IMR-90 (cell line): ENCODE measurements around the gene ANKRD30A. TPM values are rescaled to one million over a fixed set of nuclear protein-coding genes. Genes with fewer than 3 reads are reported as not detected.

Experiments used
- ATAC-seq: fragments of 200-7000 bp; cut with Tn5 transposase; 2 replicates; pipeline ENCODE4 v1.9.1; 2020; ENCODE audit warnings: low read depth, mild to moderate bottlenecking, moderate library complexity
- BruUV-seq: library from RNA; stranded (reverse); fragments of 400-500 nt; replicated peaks from 2 replicates; lab custom pipeline; 2021; lab: Mats Ljungman, UMichigan
- CTCF ChIA-PET: fragments of 300-600 bp; formaldehyde crosslinking; extraction: SDS; loops from one replicate; lab custom pipeline; 2021; ENCODE audit warnings: antibody characterized with exemption; lab: Yijun Ruan, JAX
- POLR2A ChIA-PET: fragments of 300-600 bp; sonication (Branson Sonifier 250); formaldehyde crosslinking; loops from one replicate; lab custom pipeline; 2022; ENCODE audit warnings: antibody characterized with exemption; ENCODE audit not compliant: unreplicated experiment; lab: Charles Lee
- DNase-seq: peaks from one replicate; pipeline ENCODE4 v3.0.0; 2013
- H2AFZ ChIP-seq: replicated peaks from 2 replicates; pipeline ENCODE3; 2013; ENCODE audit warnings: low read length, mild to moderate bottlenecking; ENCODE audit not compliant: poor library complexity
- H2AK5ac ChIP-seq: 2 replicates; pipeline ENCODE4 v1.6.1; 2013; ENCODE audit warnings: low read depth, low read length, inconsistent platforms
- H2AK9ac ChIP-seq: replicated peaks from 2 replicates; pipeline ENCODE3; 2013; ENCODE audit warnings: mild to moderate bottlenecking, low read depth, low read length, moderate library complexity; ENCODE audit not compliant: poor library complexity
- H2BK120ac ChIP-seq: 2 replicates; pipeline ENCODE4 v1.6.1; 2013; ENCODE audit warnings: low read depth, low read length, inconsistent platforms
- H2BK15ac ChIP-seq: 3 replicates; pipeline ENCODE4 v1.6.1; 2013; ENCODE audit warnings: low read depth, low read length, inconsistent platforms
- H2BK20ac ChIP-seq: 2 replicates; pipeline ENCODE4 v1.6.1; 2013; ENCODE audit warnings: low read depth, mild to moderate bottlenecking, inconsistent platforms, low read length, moderate library complexity
- H2BK5ac ChIP-seq: 2 replicates; pipeline ENCODE4 v1.6.1; 2013; ENCODE audit warnings: mild to moderate bottlenecking, low read depth, low read length, inconsistent platforms; ENCODE audit not compliant: poor library complexity, severe bottlenecking
- H3K14ac ChIP-seq: replicated peaks from 2 replicates; pipeline ENCODE4 v1.6.1; 2013; ENCODE audit warnings: low read depth, low read length, inconsistent platforms
- H3K18ac ChIP-seq: 2 replicates; pipeline ENCODE4 v1.6.1; 2013; ENCODE audit warnings: low read depth, low read length, control low read depth
- H3K23ac ChIP-seq: 2 replicates; pipeline ENCODE4 v1.6.1; 2013; ENCODE audit warnings: low read depth, low read length, inconsistent platforms
- H3K27ac ChIP-seq: 2 replicates; pipeline ENCODE4 v1.5.1; 2013; ENCODE audit warnings: mild to moderate bottlenecking, control low read depth, low read length; ENCODE audit not compliant: insufficient read depth
- H3K27me3 ChIP-seq: 2 replicates; pipeline ENCODE4 v1.6.1; 2013; ENCODE audit warnings: low read length; ENCODE audit not compliant: control insufficient read depth, insufficient read depth
- H3K36me3 ChIP-seq: 2 replicates; pipeline ENCODE4 v1.6.1; 2013; ENCODE audit warnings: low read length, mixed read lengths; ENCODE audit not compliant: control insufficient read depth, insufficient read depth
- H3K4ac ChIP-seq: 2 replicates; pipeline ENCODE4 v1.6.1; 2013; ENCODE audit warnings: low read depth, low read length, inconsistent platforms
- H3K4me1 ChIP-seq: 2 replicates; pipeline ENCODE4 v1.6.1; 2013; ENCODE audit warnings: low read length, mixed read lengths; ENCODE audit not compliant: control insufficient read depth, insufficient read depth
- H3K4me2 ChIP-seq: 2 replicates; pipeline ENCODE4 v1.6.1; 2013; ENCODE audit warnings: low read depth, mild to moderate bottlenecking, control low read depth, low read length, moderate library complexity
- H3K4me3 ChIP-seq: 2 replicates; pipeline ENCODE4 v1.5.1; 2013; ENCODE audit warnings: low read depth, mild to moderate bottlenecking, control low read depth, low read length, moderate library complexity; ENCODE audit not compliant: insufficient read depth
- H3K56ac ChIP-seq: 2 replicates; pipeline ENCODE4 v1.6.1; 2013; ENCODE audit warnings: low read length, inconsistent platforms; ENCODE audit not compliant: insufficient read depth; ENCODE audit errors: extremely low read depth
- H3K79me1 ChIP-seq, 2 experiments: 2 replicates each; pipeline ENCODE4 v1.6.1; 2013; ENCODE audit warnings: low read length in 2 of 2, inconsistent platforms in 1 of 2, low read depth in 1 of 2
- H3K9ac ChIP-seq: 2 replicates; pipeline ENCODE4 v1.6.1; 2013; ENCODE audit warnings: low read depth, low read length, control low read depth
- H3K9me1 ChIP-seq: 2 replicates; pipeline ENCODE4 v1.6.1; 2013; ENCODE audit warnings: low read length, inconsistent platforms; ENCODE audit not compliant: insufficient read depth
- H3K9me3 ChIP-seq: 2 replicates; pipeline ENCODE4 v1.6.1; 2013; ENCODE audit warnings: low read length; ENCODE audit not compliant: control insufficient read depth, insufficient read depth
- H4K20me1 ChIP-seq: 2 replicates; pipeline ENCODE4 v1.6.1; 2013; ENCODE audit warnings: low read length, inconsistent platforms; ENCODE audit not compliant: insufficient read depth
- H4K5ac ChIP-seq: 2 replicates; pipeline ENCODE4 v1.6.1; 2013; ENCODE audit warnings: mild to moderate bottlenecking, low read depth, low read length, control low read depth
- H4K8ac ChIP-seq, 2 experiments: 2 replicates each; pipeline ENCODE4 v1.6.1; 2013; ENCODE audit warnings: low read depth in 2 of 2, low read length in 2 of 2, control low read depth in 1 of 2, inconsistent platforms in 1 of 2
- H4K91ac ChIP-seq: 2 replicates; pipeline ENCODE4 v1.6.1; 2013; ENCODE audit warnings: low read depth, low read length, inconsistent platforms; ENCODE audit not compliant: insufficient read depth
- BHLHE40 ChIP-seq: fragments of 150-350 bp; IDR thresholded peaks from 2 replicates; pipeline ENCODE4 v1.6.1; 2016; ENCODE audit warnings: mild to moderate bottlenecking, low read depth, low read length
- CHD1 ChIP-seq: IDR thresholded peaks from 2 replicates; pipeline ENCODE4 v1.6.1; 2012; ENCODE audit warnings: low read depth, low read length, improper control_type of control experiment
- FOS ChIP-seq: fragments of 150-350 bp; IDR thresholded peaks from 2 replicates; pipeline ENCODE4 v1.6.1; 2016; ENCODE audit warnings: low read depth, low read length
- MAFK ChIP-seq: IDR thresholded peaks from 2 replicates; pipeline ENCODE4 v1.6.1; 2012; ENCODE audit warnings: low read depth, low read length, improper control_type of control experiment
- MAZ ChIP-seq: IDR thresholded peaks from 2 replicates; pipeline ENCODE4 v1.6.1; 2012; ENCODE audit warnings: low read depth, mild to moderate bottlenecking, low read length, improper control_type of control experiment, moderate library complexity, borderline replicate concordance
- MXI1 ChIP-seq: IDR thresholded peaks from 2 replicates; pipeline ENCODE4 v1.6.1; 2012; ENCODE audit warnings: low read depth, mild to moderate bottlenecking, low read length, moderate library complexity, borderline replicate concordance
- NFE2L2 ChIP-seq: fragments of 150-350 bp; IDR thresholded peaks from 2 replicates; pipeline ENCODE4 v1.6.1; 2016; ENCODE audit warnings: low read depth, mild to moderate bottlenecking, low read length
- POLR2A ChIP-seq: IDR thresholded peaks from 2 replicates; pipeline ENCODE4 v1.6.1; 2012; ENCODE audit warnings: mild to moderate bottlenecking, low read depth, low read length
- RCOR1 ChIP-seq: IDR thresholded peaks from 2 replicates; pipeline ENCODE4 v1.6.1; 2012; ENCODE audit warnings: mild to moderate bottlenecking, low read length, improper control_type of control experiment; ENCODE audit not compliant: insufficient replicate concordance
- SMC3 ChIP-seq: fragments of 150-350 bp; IDR thresholded peaks from 2 replicates; pipeline ENCODE4 v1.6.1; 2016; ENCODE audit warnings: low read depth, mild to moderate bottlenecking, antibody characterized with exemption, low read length, moderate library complexity
- WGBS, 2 experiments: methylation state at CpG; one replicate each; pipeline versions ENCODE4 v1.1.5 to v1.1.7; 2013; ENCODE audit warnings: missing lambda C conversion rate in 2 of 2; ENCODE audit not compliant: insufficient read length in 1 of 2; ENCODE audit errors: extremely low coverage in 2 of 2; 5-methylcytosine and 5-hydroxymethylcytosine counted together
- dilution Hi-C: fragments of 300-500 bp; cut with HindIII; formaldehyde crosslinking; loops from one replicate; pipeline ENCODE4 v1.14.3; 2018; ENCODE audit warnings: low sequenced_read_pairs; ENCODE audit not compliant: unreplicated experiment
- in situ Hi-C: fragments of 300-500 bp; cut with MboI; formaldehyde crosslinking; loops from 3 replicates; pipeline ENCODE4 v1.14.3; 2019; ENCODE audit warnings: low sequenced_read_pairs, inconsistent platforms, mixed read lengths
- intact Hi-C: fragments of 100-400 bp; cut with micrococcal nuclease; formaldehyde crosslinking; loops from 2 replicates; pipeline ENCODE4 v1.10.0; 2022
- polyA plus RNA-seq, 3 experiments: library from polyadenylated mRNA; depleted of rRNA; stranded (reverse); fragments of >200 nt; gene quantifications; 2 replicates each; pipeline ENCODE4 v1.2.3, GENCODE V29; 2012; ENCODE audit warnings: low replicate concordance in 1 of 3
- total RNA-seq: library from RNA; depleted of rRNA; stranded (reverse); fragments of >200 nt; gene quantifications from 2 replicates; pipeline ENCODE4 v1.2.3, GENCODE V29; 2012
- TF ChIP-seq, protein P1 (sequence below): fragments of 150-350 bp; IDR thresholded peaks from 2 replicates; pipeline ENCODE4 v1.6.1; 2016; ENCODE audit warnings: low read depth, mild to moderate bottlenecking, low read length, moderate library complexity, borderline replicate concordance
- TF ChIP-seq, protein P2 (sequence below): fragments of 150-350 bp; IDR thresholded peaks from 2 replicates; pipeline ENCODE4 v1.6.1; 2017; ENCODE audit warnings: mild to moderate bottlenecking, antibody characterized with exemption, low read length, low read depth

The ANKRD30A gene
- total and polyA plus RNA-seq, 2 of the 4 experiments (the other 2 are of a cell fraction) = not detected

DNA sequence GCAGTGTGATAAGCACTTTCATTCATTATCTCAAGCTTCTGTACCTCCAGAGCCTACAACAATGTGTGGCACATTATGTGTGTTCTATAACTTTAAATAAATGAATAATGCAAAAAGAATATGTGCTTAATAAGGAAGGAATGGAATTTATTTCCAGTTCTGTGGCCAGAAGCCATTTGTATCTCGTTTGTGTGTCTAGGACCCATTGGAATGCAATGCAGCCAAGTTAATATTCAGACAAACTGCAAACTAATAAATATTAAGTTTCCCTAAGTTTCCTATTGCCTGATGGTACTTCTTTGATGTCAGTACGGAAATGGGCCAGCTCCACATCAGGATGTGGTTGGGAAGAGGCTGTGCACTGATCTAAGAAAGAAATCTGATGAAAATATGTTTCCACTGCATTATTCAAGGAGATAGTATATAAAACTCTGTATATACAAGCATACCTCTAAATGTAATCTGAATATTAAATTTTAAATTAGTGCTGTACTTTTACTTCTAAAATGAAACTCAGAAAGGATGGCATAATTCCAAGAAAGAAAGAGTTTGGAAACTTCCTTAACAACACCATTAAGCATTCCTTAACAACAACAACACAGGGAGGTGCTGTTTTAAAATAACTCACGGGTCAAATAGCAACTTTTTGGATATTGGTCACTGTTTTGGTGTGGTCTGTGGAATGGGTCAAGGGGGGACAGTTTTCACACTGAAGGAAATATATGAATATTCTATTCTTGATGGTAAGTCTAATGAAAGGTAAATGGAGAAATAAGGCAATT lies 29.4 kb upstream of the ANKRD30A start:
- ChIA-PET POLR2A (no interaction called here), CTCF (no interaction called here)
- no TSS peak for BruUV-seq
- no peak overlapping the region for H3K18ac ChIP-seq
- TF ChIP-seq MAZ (no peak), BHLHE40 (no peak), NFE2L2 (no peak), CHD1 (no peak), RCOR1 (no peak), MXI1 (no peak), FOS (no peak), POLR2A (no peak), SMC3 (no peak), MAFK (no peak)
- TF ChIP-seq, protein P1, sequence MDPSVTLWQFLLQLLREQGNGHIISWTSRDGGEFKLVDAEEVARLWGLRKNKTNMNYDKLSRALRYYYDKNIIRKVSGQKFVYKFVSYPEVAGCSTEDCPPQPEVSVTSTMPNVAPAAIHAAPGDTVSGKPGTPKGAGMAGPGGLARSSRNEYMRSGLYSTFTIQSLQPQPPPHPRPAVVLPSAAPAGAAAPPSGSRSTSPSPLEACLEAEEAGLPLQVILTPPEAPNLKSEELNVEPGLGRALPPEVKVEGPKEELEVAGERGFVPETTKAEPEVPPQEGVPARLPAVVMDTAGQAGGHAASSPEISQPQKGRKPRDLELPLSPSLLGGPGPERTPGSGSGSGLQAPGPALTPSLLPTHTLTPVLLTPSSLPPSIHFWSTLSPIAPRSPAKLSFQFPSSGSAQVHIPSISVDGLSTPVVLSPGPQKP = no peak
- TF ChIP-seq, protein P2, sequence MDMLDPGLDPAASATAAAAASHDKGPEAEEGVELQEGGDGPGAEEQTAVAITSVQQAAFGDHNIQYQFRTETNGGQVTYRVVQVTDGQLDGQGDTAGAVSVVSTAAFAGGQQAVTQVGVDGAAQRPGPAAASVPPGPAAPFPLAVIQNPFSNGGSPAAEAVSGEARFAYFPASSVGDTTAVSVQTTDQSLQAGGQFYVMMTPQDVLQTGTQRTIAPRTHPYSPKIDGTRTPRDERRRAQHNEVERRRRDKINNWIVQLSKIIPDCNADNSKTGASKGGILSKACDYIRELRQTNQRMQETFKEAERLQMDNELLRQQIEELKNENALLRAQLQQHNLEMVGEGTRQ = no peak
- H3K79me1 ChIP-seq = no peaks in the 10 kb centered on the region
- H3K4me3 ChIP-seq = no peak overlapping the region
- ATAC-seq = no peak
- no peaks in the 10 kb centered on the region for H3K27me3 ChIP-seq
- no peaks in the 10 kb centered on the region for H3K36me3 ChIP-seq
- H3K4me2 ChIP-seq = no peak overlapping the region
- H3K23ac ChIP-seq = no peak overlapping the region
- H2AK9ac ChIP-seq = no peak overlapping the region
- H2AFZ ChIP-seq = no peak overlapping the region
- no peak overlapping the region for H3K4ac ChIP-seq
- H3K14ac ChIP-seq = no peak overlapping the region
- no peak overlapping the region for H4K91ac ChIP-seq
- H4K5ac ChIP-seq = no peak overlapping the region
- H2BK20ac ChIP-seq = no peak overlapping the region
- H3K9me1 ChIP-seq = no peaks in the 10 kb centered on the region
- H3K9ac ChIP-seq = no peak overlapping the region
- no peak overlapping the region for H2BK15ac ChIP-seq
- H3K56ac ChIP-seq = no peak overlapping the region
- dilution Hi-C loops (no loop called here), in situ Hi-C loops (no loop called here), intact Hi-C loops (no loop called here)
- H3K9me3 ChIP-seq = 0 out of 2 replicates have a peak, but pooled peaks cover 4% of the 10 kb centered on the region
- DNase-seq = no peak
- no peaks in the 10 kb centered on the region for H4K20me1 ChIP-seq
- no peaks in the 10 kb centered on the region for H3K4me1 ChIP-seq
- no peak overlapping the region for H3K27ac ChIP-seq
- H4K8ac ChIP-seq = no peak overlapping the region
- no peak overlapping the region for H2BK5ac ChIP-seq
- WGBS, 2 experiments = no CpG with 5 or more reads among the region's 3 CpGs
- no peak overlapping the region for H2BK120ac ChIP-seq
- H2AK5ac ChIP-seq = no peak overlapping the region
